Nephron (organoid): ENCODE measurements around the gene ZSWIM1.

Source experiments
- H3K27ac Mint-ChIP-seq, 3 experiments: 2 replicates each; pipeline ENCODE4 v1.8.0; 2020; ENCODE audit warnings: mixed read lengths in 3 of 3, mild to moderate bottlenecking in 2 of 3, moderate library complexity in 1 of 3
- H3K27me3 Mint-ChIP-seq: 2 replicates; pipeline ENCODE4 v1.8.0; 2021; ENCODE audit warnings: low read depth, mild to moderate bottlenecking, moderate library complexity, mixed read lengths
- H3K36me3 Mint-ChIP-seq: 2 replicates; pipeline ENCODE4 v1.8.0; 2020; ENCODE audit warnings: low read depth, mixed read lengths
- H3K4me1 Mint-ChIP-seq: 2 replicates; pipeline ENCODE4 v1.8.0; 2020; ENCODE audit warnings: mixed read lengths
- H3K4me3 Mint-ChIP-seq, 3 experiments: 2 replicates each; pipeline ENCODE4 v1.8.0; 2020; ENCODE audit warnings: mild to moderate bottlenecking in 3 of 3, mixed read lengths in 3 of 3, moderate library complexity in 2 of 3
- H3K9me3 Mint-ChIP-seq: 2 replicates; pipeline ENCODE4 v1.8.0; 2020; ENCODE audit warnings: mixed read lengths
- TF ChIP-seq, protein P1 (sequence below), 3 experiments: fragments of 200-600 bp; sonication (generic); IDR thresholded peaks; one replicate each; pipeline ENCODE4 v1.5.0; 2021; ENCODE audit warnings: antibody characterized with exemption in 3 of 3; ENCODE audit not compliant: unreplicated experiment in 3 of 3

Gene ZSWIM1

DNA sequence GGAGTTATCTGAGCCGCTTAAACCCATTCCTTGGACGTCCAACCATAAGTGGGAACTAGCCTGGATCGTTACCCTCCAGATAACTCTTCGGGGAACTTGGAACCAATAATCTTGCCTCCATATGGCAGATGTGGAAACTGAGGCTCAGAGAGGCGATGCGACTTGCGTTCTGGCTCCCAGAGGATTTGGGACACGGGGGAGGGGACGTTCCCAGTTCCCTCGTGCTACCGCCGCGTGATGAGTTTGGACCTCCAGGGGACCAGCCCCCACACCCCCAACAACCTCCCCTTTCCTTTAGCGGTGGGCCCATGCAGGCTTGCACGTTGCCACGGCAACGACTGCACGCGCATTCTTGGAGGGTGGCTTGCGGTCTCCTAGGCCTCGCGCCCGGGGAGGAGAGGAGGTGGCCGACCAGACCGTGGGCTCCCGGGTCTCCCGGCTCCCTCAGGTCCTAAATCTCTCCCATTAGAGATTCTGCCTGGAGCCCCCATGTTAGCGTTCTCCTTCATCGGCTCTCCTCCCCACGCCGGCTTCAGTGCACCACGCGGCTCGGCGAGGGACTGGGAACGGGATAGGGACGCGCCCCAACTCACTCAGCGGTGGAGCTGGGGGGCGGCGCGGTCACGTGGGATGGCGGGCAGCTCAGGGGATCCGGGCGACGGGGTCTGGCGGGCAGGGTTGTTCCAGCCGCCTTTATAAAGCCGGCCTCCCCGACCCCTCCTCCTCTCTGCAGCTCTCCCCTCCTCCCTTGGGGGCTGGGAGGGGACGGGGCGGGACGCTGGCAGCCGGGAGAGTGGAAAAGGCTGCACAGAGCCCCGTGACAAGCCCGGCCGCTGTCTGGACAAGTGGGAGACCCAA is 30.7 kb downstream of the ZSWIM1 start, which contains the start of gene PLTP:
PLTP (minus strand) TSS at position 670 of the 858 bp plus-strand sequence. CDS start 703 bp downstream, outside the sequence.
- Mint-ChIP-seq H3K27ac (peak within 1 kb of the TSS; percentile 44 to 91 (median 84)), H3K36me3 (peaks cover 22% of the 10 kb centered on the region), H3K4me1 (peaks cover 17% of the 10 kb centered on the region), H3K27me3 (no peaks in the 10 kb centered on the region), H3K4me3 (peak within 1 kb of the TSS; percentile 69 to 77 (median 75)), H3K9me3 (no peaks in the 10 kb centered on the region)
- TF ChIP-seq, protein P1, sequence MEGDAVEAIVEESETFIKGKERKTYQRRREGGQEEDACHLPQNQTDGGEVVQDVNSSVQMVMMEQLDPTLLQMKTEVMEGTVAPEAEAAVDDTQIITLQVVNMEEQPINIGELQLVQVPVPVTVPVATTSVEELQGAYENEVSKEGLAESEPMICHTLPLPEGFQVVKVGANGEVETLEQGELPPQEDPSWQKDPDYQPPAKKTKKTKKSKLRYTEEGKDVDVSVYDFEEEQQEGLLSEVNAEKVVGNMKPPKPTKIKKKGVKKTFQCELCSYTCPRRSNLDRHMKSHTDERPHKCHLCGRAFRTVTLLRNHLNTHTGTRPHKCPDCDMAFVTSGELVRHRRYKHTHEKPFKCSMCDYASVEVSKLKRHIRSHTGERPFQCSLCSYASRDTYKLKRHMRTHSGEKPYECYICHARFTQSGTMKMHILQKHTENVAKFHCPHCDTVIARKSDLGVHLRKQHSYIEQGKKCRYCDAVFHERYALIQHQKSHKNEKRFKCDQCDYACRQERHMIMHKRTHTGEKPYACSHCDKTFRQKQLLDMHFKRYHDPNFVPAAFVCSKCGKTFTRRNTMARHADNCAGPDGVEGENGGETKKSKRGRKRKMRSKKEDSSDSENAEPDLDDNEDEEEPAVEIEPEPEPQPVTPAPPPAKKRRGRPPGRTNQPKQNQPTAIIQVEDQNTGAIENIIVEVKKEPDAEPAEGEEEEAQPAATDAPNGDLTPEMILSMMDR (IDR thresholded peaks at IDR 0.05; ENCODE audit: unreplicated experiment in 3 of 3), result no peak

DNA sequence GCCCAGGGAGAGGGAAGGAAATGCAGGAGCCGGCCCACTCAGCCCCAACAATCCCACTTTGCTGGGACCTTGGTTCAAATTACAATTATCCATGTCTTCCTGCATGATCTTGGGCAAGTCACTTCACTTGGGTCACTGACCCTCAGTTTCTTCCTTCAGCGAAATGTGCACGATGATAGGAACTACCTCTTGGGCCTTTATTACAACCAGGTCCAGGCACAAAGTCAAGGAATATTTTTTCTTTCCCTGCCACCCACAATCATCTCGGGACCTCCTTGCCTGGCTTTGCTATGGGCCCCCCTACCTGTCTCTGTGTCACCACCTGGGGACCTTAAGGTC is 31.3 kb downstream of the ZSWIM1 start:
- Mint-ChIP-seq H3K27ac (peak overlapping the region; percentile 44 to 91 (median 84)), H3K36me3 (peaks cover 20% of the 10 kb centered on the region), H3K4me3 (peak overlapping the region; percentile 69 to 77 (median 75)), H3K9me3 (no peaks in the 10 kb centered on the region), H3K27me3 (no peaks in the 10 kb centered on the region), H3K4me1 (peaks cover 17% of the 10 kb centered on the region)
- TF ChIP-seq, protein P1 (IDR thresholded peaks at IDR 0.05; ENCODE audit: unreplicated experiment in 3 of 3), result no peak

DNA sequence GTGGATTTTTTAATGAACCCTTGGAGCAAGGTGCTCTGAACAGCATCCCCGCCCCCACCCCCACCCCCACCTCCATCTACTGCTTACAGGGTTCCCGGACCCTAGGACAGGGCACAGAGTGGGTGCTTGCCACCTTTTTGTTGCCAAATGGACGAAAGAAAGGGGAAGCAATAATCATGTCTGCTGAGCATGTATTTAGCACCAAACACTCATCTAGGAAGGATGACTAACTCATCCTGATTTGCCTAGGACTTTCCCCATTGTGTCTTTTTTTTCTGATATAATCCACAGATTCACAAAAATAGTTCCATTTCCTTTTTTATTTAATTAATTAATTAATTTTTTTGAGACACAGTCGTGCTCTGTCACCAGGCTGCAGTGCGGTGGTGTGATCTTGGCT is 32.1 kb downstream of the ZSWIM1 start:
- peaks cover 25% of the 10 kb centered on the region for H3K4me1 Mint-ChIP-seq
- H3K27me3 Mint-ChIP-seq, result no peaks in the 10 kb centered on the region
- H3K36me3 Mint-ChIP-seq, result peaks cover 12% of the 10 kb centered on the region
- H3K9me3 Mint-ChIP-seq, result no peaks in the 10 kb centered on the region
- TF ChIP-seq, protein P1 (IDR thresholded peaks at IDR 0.05; ENCODE audit: unreplicated experiment in 3 of 3), result no peak
- peak overlapping the region; percentile 42 to 64 (median 56) for H3K4me3 Mint-ChIP-seq
- no peak overlapping the region for H3K27ac Mint-ChIP-seq

DNA sequence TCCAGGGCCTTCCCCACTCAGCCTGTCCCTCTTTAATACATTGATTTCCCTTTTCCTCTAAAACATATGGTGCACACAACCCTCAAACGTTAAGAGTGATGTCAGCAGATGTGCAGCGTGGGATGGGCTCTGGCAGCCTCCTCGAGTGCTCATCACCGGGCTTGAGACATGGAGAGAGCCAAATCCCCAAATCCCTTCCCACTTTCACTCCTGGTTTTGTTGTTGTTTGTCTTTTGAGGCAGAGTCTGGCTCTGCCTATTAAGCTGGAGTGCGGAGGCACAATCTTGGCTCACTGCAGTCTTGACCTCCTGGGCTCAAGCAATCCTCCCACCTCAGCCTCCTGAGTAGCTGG is 36.7 kb downstream of the ZSWIM1 start:
- TF ChIP-seq, protein P1 (IDR thresholded peaks at IDR 0.05; ENCODE audit: unreplicated experiment in 3 of 3), result no peak
- no peaks in the 10 kb centered on the region for H3K36me3 Mint-ChIP-seq

DNA sequence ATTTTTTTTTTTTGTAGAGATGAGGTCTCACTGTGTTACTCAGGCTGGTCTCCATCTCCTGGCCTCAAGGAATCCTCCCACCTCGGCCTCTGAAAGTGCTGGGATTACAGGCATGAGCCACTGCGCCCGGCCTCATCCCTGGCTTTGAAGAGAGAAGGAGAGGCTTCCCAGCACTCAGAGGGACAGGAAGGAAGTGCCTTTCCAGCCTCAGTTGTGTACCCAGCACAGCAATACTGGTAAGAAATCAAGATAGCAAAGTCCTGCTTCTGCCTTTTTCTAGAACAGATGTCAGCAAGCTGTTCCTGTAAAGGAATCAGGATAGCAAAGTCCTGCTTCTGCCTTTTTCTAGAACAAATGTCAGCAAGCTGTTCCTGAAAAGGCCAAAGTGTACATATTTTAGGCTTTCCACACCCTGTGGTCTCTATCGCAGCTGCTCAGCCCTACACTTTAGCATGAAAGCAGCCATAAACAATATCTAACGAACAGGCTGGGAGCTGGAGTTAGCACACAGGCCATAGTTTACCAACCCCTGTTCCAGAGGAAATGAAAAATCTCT is 37.2 kb downstream of the ZSWIM1 start:
- peak overlapping the region; percentile 91 to 98 (median 96) for H3K27ac Mint-ChIP-seq
- TF ChIP-seq, protein P1 (IDR thresholded peaks at IDR 0.05; ENCODE audit: unreplicated experiment in 3 of 3), result no peak
- H3K4me1 Mint-ChIP-seq, result peaks cover 51% of the 10 kb centered on the region
- H3K36me3 Mint-ChIP-seq, result no peaks in the 10 kb centered on the region
- no peaks in the 10 kb centered on the region for H3K27me3 Mint-ChIP-seq
- H3K4me3 Mint-ChIP-seq, result peak overlapping the region in 2 of 3 experiments; percentile 58 to 59
- no peaks in the 10 kb centered on the region for H3K9me3 Mint-ChIP-seq

More for the DNA sequence above, 36.7 kb downstream of the ZSWIM1 start:
- Mint-ChIP-seq H3K27ac (peak overlapping the region; percentile 91 to 98 (median 96)), H3K4me1 (peaks cover 46% of the 10 kb centered on the region), H3K4me3 (peak overlapping the region; percentile 41 to 59 (median 58)), H3K27me3 (no peaks in the 10 kb centered on the region), H3K9me3 (no peaks in the 10 kb centered on the region)
